ENCODE data around the gene PTPRJ.
"Not testable (repeated sequence)": the region's sequence is repeated elsewhere in the genome, so short reads cannot be mapped to it uniquely, and the experiment has no call there.

- not testable (repeated sequence) for TF ChIP-seq CTCF (IDR thresholded peaks at IDR 0.05); POLR2A (IDR thresholded peaks at IDR 0.05); POLR2AphosphoS5 (IDR thresholded peaks at IDR 0.05; ENCODE audit: insufficient read depth in 1 of 2, low read depth in 1 of 2)
Observed at GRCh38 chr11:48190906-48191654, 210.7 kb downstream of the PTPRJ start.

All from vagina (tissue), 2 donors.